Myocyte (in vitro differentiated cells): ENCODE data around the gene EEF2. TPM values are rescaled to one million over a fixed set of nuclear protein-coding genes. Genes with fewer than 3 reads are reported as not detected.
"Not testable (repeated sequence)": the region's sequence is repeated elsewhere in the genome, so short reads cannot be mapped to it uniquely, and the experiment has no call there.

Experiments
- DNase-seq: peaks from one replicate; pipeline ENCODE4 v3.0.0-alpha.2; 2012; ENCODE audit warnings: low read depth
- total RNA-seq: library from RNA; depleted of rRNA; stranded (reverse); fragments of >200 nt; gene quantifications from 2 replicates; pipeline ENCODE4 v1.2.3, GENCODE V29; 2014

The EEF2 gene
- total RNA-seq, 1 donor from 2014 or later: 2,539 TPM

DNA sequence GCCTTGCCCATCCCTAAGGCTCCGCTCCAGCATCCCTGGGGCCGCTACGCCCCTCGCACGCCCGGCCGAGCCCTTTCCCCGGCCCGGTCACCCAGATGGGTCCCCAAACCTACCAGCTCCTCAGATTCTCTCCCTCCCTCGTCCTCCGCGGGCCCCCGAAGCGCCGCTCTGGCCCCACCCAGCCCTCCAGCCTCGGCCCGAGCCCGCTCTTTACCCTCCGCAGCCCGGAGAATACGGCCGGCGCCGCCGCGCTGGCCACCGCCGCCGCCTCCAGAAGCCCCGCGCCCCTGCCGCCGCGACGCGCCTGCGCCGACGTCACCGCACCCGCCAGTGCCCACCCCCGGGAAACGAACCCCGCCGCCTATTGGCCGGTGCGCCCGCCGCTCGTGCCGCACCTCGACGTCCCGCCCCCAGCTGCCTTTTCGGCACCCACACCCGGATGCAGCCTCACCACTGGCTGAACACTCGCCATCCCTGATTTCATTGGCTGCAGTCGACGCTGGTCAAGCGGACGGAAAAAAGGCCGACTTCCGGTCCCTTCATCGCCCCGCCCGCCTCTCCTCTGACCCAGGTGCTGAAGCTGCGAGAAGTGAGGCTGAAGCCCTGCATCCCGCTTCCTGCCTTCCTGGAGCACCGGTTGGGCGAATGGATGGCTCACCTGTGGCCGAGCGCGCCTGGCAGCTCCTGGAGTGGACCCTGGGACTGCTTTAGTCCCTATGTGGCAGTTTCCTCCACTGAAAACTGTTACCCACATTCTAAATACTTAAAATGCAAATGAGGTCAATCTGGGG is 14.3 kb downstream of the EEF2 start, which contains the start of gene DAPK3:
DAPK3 (minus strand) TSS at position 292 of the 791 bp plus-strand sequence. CDS start 1,364 bp downstream, outside the sequence.
- peak; percentile 98 for DNase-seq

DNA sequence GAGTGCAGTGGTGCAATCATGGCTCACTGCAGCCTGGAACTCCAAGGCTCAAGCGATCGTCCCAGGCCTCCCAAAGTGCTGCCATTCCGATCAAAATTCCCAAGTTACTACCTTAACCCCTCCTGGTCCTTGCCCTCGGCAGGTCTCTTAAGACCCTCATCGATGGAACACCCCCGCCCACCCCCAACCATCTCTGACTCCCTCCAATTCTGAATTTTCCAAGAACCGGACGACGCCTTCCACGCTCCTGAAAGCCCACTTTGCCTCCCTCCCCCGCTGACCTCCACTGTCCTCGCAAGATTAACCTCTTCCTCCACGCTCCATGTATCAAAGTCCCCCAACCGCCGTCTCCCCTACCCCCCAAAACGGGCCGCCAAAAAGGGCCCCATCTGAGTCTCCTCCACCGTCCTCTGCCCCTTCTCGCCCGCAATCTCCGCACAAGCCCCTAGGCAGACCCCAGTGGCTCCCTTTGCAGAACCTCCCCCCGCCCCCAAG is 14.9 kb downstream of the EEF2 start:
- DNase-seq: no peak

- DNase-seq: peak; percentile 96
Observed at GRCh38 chr19:3969435-3970312, 15.6 kb downstream of the EEF2 start.

GRCh38 chr19:3968556-3969434 is 16.5 kb downstream of the EEF2 start:
- DNase-seq: peak; percentile 99

DNA sequence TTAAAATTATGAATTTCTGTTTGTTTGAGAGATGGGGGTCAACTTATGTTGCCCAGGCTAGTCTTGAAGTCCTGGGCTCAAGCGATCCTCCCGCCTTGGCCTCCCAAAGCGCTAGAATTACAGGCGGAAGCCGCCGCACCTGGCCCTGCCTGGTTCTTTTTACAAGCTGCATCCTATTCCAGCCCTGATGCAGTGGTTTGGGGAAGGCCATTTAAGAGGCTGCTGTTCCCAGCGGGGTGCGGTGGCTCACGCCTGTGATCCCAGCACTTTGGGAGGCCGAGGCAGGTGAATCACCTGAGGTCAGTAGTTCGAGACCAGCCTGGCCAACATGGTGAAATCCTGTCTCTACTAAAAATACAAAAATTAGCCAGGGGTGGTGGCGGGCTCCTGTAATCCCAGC is 17.3 kb downstream of the EEF2 start:
- DNase-seq: not testable (repeated sequence)

DNA sequence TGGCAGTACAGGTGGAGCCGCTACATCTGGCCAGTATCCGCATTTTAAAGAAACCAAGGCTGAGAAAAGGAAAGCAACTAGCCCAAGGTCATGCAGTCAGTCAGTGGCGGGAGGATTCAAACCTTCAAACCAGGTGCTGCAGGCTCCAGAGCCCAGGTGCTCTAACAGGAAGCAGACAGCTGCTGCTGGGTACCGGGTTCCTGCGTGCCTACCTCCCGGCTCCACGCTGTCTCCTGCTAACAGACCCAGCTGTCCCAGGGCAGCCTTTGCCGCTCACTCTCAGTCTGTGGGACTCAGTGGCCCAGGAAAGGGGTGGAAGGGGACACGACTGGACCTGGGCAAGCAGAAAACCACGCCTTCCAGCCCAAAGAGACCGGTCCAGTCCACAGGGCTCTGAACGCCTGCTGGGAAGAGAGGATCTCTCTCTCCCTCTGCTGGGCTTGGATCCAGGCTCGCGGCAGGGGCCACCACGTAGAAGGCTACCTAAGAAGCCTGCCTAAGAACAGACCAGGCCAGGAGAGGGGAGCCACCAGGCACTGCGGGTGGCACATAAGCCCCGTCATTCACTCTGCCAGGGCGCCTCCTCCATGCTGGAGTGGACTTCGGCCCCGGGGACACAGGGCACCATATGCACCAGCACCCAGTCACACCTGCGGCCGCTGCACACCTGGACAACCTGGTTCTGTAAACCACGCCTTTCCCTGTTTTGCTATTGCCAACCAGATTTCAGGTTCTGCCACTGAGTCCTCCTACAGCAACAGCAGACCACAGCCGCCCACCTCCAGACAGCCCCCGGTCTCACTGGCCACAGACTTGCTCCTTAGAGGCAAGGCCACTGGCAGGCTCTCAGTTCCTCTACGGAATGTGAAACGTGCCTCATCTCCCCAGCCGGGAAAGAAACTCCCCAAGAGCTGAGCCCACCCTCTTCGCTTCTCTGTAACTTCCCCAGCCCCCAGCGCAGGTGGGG is 18.9 kb downstream of the EEF2 start:
- DNase-seq: no peak

GRCh38 chr19:3964256-3965194 is 20.7 kb downstream of the EEF2 start:
- DNase-seq: no peak

DNA sequence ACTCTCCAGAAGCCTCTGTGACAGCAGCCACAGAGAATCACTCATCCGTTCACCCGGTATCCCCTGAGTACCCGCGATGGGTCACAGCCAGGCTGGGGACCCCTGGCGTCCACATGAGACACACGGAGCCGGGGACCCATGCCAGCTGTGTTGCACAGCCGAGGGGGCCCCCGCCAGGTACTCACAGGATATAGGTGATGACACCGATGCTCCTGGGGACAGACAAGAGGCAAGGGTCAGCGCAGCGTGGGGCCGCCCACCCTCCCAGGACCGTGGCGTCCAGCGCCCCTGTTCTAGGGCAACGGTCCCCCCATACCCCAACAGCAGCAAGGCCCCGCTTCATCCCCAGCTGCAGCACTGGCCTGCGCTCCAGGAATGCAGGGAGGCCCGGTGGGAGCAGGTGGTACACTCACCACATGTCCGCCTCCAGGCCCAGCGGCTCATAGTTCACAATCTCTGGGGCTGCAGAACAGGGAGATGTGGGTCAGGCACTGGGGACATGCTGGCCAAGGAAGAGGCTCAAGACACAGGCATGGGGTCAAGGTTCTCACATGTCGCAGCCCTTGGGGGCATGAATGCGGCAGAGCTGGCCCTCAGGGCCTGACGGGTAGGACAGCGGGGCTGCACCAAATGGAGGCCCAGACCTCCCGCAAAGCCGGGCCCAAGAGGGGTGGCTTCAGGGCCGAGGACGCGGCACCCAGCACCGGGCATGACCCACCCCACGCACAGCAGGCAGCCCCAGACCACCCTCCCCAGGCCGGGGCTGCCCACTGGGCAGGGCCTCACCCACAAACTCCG is 21.6 kb downstream of the EEF2 start:
- no peak for DNase-seq

DNA sequence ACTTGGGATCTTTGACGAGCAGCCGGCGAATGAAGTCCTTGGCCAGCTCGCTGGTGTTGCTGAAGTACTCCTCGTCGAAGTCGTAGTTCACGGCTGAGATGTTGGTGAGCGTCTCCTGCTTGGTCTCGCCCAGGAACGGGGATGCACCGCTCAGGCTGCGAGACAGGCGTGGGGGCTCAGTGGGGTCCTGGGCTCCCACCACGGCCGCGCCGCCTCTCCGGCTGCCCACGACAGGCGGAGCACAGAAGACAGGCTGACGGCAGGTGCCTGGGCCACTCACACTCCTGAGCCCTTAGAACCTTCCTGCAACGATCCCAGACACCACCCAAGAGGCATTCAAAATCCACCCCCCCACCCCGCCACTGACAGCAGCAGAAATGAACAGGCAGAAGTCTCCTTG is 24.3 kb downstream of the EEF2 start:
- no peak for DNase-seq

- DNase-seq: no peak
Observed at GRCh38 chr19:3959766-3960131, 25.5 kb downstream of the EEF2 start.

DNA sequence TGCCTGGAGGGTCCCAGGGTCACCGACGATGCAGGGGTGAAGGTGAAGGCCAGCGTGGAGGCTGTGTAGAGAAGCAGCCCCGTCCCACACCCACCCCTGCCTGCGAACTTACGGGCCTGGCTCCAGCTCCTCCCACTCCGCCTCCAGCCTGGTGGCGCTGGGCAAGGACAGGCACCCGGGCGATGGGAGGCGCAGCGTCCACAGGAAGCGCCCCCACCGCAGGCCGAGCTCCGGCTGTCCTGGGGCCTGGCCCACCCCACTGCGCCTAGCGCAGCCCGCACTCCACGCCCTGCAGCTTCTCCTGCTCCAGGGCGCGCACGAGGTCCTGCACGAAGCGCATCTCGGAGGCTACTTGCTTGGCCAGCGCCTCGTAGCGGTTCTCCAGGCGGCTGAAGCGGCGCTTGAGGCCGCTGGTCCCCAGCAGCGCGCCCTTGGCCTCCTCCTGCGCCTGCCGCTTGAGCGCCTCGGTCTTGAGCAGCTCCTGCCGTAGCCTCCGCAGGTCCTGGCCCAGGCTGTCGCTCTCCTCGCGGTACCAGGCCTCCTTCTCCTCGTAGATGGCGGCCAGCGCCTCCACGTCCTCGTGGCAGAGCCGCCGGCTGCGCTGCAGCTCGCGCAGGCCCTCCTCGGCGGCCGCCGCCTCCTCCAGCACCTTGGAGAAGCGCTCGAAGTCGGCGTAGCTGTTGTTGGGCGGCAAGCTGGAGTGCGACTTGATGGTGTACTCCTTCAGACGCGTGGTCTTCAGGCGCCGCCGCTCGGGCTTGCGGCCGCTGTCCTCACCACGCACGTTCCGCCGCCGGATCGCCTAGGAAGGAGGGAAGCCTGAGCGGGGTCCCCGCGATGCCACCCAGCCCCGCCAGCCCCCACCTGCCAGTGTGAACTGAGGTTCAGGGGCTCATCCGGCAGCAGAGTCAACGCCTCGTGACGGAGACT is 26.2 kb downstream of the EEF2 start:
- DNase-seq: no peak

DNA sequence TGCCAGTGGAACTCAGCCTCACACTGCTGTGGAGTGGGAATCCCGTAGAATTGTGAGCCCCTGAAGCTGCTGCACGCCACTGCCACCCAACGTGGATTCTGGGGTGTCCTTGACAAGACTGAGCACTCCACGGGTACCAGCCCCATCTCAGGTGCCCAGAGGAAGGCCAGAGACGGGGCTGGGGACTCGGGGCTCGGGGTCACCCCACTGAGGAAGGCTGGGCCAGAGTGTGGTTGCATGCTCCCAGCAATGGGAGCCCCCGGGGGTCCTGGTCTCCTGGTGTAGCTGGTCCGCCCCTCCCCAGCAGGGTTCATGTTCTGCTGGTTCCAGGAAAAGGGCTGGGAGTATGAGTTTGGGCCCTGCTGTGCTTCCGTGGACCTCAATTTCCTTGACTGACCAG is 29.6 kb downstream of the EEF2 start:
- DNase-seq: no peak

- DNase-seq: not testable (repeated sequence)
Observed at GRCh38 chr19:3955276-3955675, 30.0 kb downstream of the EEF2 start.

- peak; percentile 71 for DNase-seq
Observed at GRCh38 chr19:3954107-3954506, 31.2 kb downstream of the EEF2 start.

- DNase-seq: not testable (repeated sequence)
Observed at GRCh38 chr19:3952755-3953276, 32.4 kb downstream of the EEF2 start.
